ENCODE data around the gene CIRBP.

GRCh38 chr19:1312767-1313694, 43.9 kb downstream of the CIRBP start:
- TF ChIP-seq CTCF (IDR thresholded peaks at IDR 0.05; ENCODE audit: low read depth, low read length, poor library complexity, severe bottlenecking) (no peak), EZH2phosphoT487 (IDR thresholded peaks at IDR 0.05; ENCODE audit: borderline replicate concordance, low read length) (no peak)

All from DOHH2 (cell line).